Measurements from ENCODE around the gene OR2K2. TPM values are rescaled to one million over a fixed set of nuclear protein-coding genes. Genes with fewer than 3 reads are reported as not detected.
"Not testable (repeated sequence)": the region's sequence is repeated elsewhere in the genome, so short reads cannot be mapped to it uniquely, and the experiment has no call there.

The OR2K2 gene
- total RNA-seq, 8 experiments from 2014 or later = 0.17 to 0.66 (median 0.40) TPM; not detected in 4

GRCh38 chr9:111320631-111321030 lies 9.4 kb downstream of the OR2K2 start:
- Histone ChIP-seq H3K4me3 (no peak overlapping the region), H3K27ac (no peak overlapping the region), H3K4me1 (replicated peaks in 1 of 2) (no peaks in the 10 kb centered on the region)
- no peak for ATAC-seq (replicated peaks in 6 of 8)
- in situ Hi-C loops (cut with MboI; ENCODE audit: low pct_unique_long_range_greater_than_20kb in 2 of 9, low sequenced_read_pairs in 9 of 9, unreplicated experiment in 9 of 9) = no loop called here
- 31 to 74% (median 50%) methylated on average over 2 to 3 of the region's 3 CpGs; no CpG with 5 or more reads in 5 of the 10 experiments for WGBS, 10 experiments

GRCh38 chr9:111316796-111317195 lies 13.2 kb downstream of the OR2K2 start:
- WGBS, 10 experiments = 51 to 97% (median 84%) methylated on average over 2 to 3 of the region's 3 CpGs; no CpG with 5 or more reads in 4 of the 10 experiments
- no peaks in the 10 kb centered on the region for H3K4me1 ChIP-seq (replicated peaks in 1 of 2)
- ATAC-seq (replicated peaks in 6 of 8) = no peak
- no peak overlapping the region for H3K27ac ChIP-seq
- H3K4me3 ChIP-seq = no peak overlapping the region
- in situ Hi-C loops (cut with MboI; ENCODE audit: low pct_unique_long_range_greater_than_20kb in 2 of 9, low sequenced_read_pairs in 9 of 9, unreplicated experiment in 9 of 9) = no loop called here

- Histone ChIP-seq H3K27ac (no peak overlapping the region), H3K4me3 (no peak overlapping the region), H3K4me1 (replicated peaks in 1 of 2) (no peaks in the 10 kb centered on the region)
- WGBS, 10 experiments = 50 to 100% (median 89%) methylated on average over 1 to 4 of the region's 5 CpGs
- ATAC-seq (replicated peaks in 6 of 8) = no peak
- in situ Hi-C loops (cut with MboI; ENCODE audit: low pct_unique_long_range_greater_than_20kb in 2 of 9, low sequenced_read_pairs in 9 of 9, unreplicated experiment in 9 of 9) = no loop called here
Measured at GRCh38 chr9:111305914-111306313, 24.1 kb downstream of the OR2K2 start.

GRCh38 chr9:111304000-111304399 lies 26.0 kb downstream of the OR2K2 start:
- 90 to 100% (median 100%) methylated on average over 1 to 4 of the region's 6 CpGs; no CpG with 5 or more reads in 2 of the 10 experiments for WGBS, 10 experiments
- ATAC-seq (replicated peaks in 6 of 8); in situ Hi-C loops (cut with MboI; ENCODE audit: low pct_unique_long_range_greater_than_20kb in 2 of 9, low sequenced_read_pairs in 9 of 9, unreplicated experiment in 9 of 9): not testable (repeated sequence)

GRCh38 chr9:111301195-111301594 lies 28.8 kb downstream of the OR2K2 start:
- Histone ChIP-seq H3K27ac (no peak overlapping the region), H3K4me1 (replicated peaks in 1 of 2) (peaks cover 0 to 3% of the 10 kb centered on the region in 2 donors), H3K4me3 (no peak overlapping the region)
- no peak for ATAC-seq (replicated peaks in 6 of 8)
- in situ Hi-C loops (cut with MboI; ENCODE audit: low pct_unique_long_range_greater_than_20kb in 2 of 9, low sequenced_read_pairs in 9 of 9, unreplicated experiment in 9 of 9) = no loop called here
- WGBS, 10 experiments = 0 to 90% (median 79%) methylated on average over 1 of the region's 1 CpG; no CpG with 5 or more reads in 1 of the 10 experiments

More at GRCh38 chr9:111304000-111304399, 26.0 kb downstream of the OR2K2 start:
- not testable (repeated sequence) for H3K4me1 ChIP-seq (replicated peaks in 1 of 2); H3K27ac ChIP-seq; H3K4me3 ChIP-seq

- WGBS, 10 experiments = 47 to 100% (median 89%) methylated on average over 1 to 4 of the region's 4 CpGs; no CpG with 5 or more reads in 1 of the 10 experiments
- H3K27ac ChIP-seq = no peak overlapping the region
- in situ Hi-C loops (cut with MboI; ENCODE audit: low pct_unique_long_range_greater_than_20kb in 2 of 9, low sequenced_read_pairs in 9 of 9, unreplicated experiment in 9 of 9) = no loop called here
- peaks cover 0 to 3% of the 10 kb centered on the region in 2 donors for H3K4me1 ChIP-seq (replicated peaks in 1 of 2)
- H3K4me3 ChIP-seq = no peak overlapping the region
- peak in 1 of 8 experiments; percentile 14 for ATAC-seq (replicated peaks in 6 of 8)
Measured at GRCh38 chr9:111300140-111300735, 29.8 kb downstream of the OR2K2 start.

GRCh38 chr9:111299599-111299966 lies 30.4 kb downstream of the OR2K2 start:
- not testable (repeated sequence) for H3K27ac ChIP-seq; H3K4me3 ChIP-seq; H3K4me1 ChIP-seq (replicated peaks in 1 of 2)
- in situ Hi-C loops (cut with MboI; ENCODE audit: low pct_unique_long_range_greater_than_20kb in 2 of 9, low sequenced_read_pairs in 9 of 9, unreplicated experiment in 9 of 9) = loop anchor here in 4 of 9 experiments (10.0 to 25.0 kb wide), 5 partner anchors 237 to 665 kb away; partner anchors contain the start of gene LPAR1 (in 1 of the 4)
- 14 to 100% (median 55%) methylated on average over 1 to 4 of the region's 4 CpGs for WGBS, 10 experiments
- peak in 3 of 8 experiments; percentile 23 to 52 (median 30) for ATAC-seq (replicated peaks in 6 of 8)

GRCh38 chr9:111298731-111299598 lies 31.1 kb downstream of the OR2K2 start:
- no peak overlapping the region for H3K27ac ChIP-seq
- H3K4me1 ChIP-seq (replicated peaks in 1 of 2) = peaks cover 0 to 3% of the 10 kb centered on the region in 2 donors
- peak in 7 of 8 experiments; percentile 42 to 91 (median 63) for ATAC-seq (replicated peaks in 6 of 8)
- in situ Hi-C loops (cut with MboI; ENCODE audit: low pct_unique_long_range_greater_than_20kb in 2 of 9, low sequenced_read_pairs in 9 of 9, unreplicated experiment in 9 of 9) = loop anchor here in 4 of 9 experiments (10.0 to 25.0 kb wide), 5 partner anchors 237 to 664 kb away; partner anchors contain the start of gene LPAR1 (in 1 of the 4)
- 0 to 54% (median 21%) methylated on average over 3 to 6 of the region's 6 CpGs for WGBS, 10 experiments
- no peak overlapping the region for H3K4me3 ChIP-seq

- in situ Hi-C loops (cut with MboI; ENCODE audit: low pct_unique_long_range_greater_than_20kb in 2 of 9, low sequenced_read_pairs in 9 of 9, unreplicated experiment in 9 of 9) = loop anchor here in 4 of 9 experiments (10.0 to 25.0 kb wide), 5 partner anchors 236 to 663 kb away; partner anchors contain the start of gene LPAR1 (in 1 of the 4)
- Histone ChIP-seq H3K4me3 (no peak overlapping the region), H3K4me1 (replicated peaks in 1 of 2) (peaks cover 0 to 3% of the 10 kb centered on the region in 2 donors), H3K27ac (no peak overlapping the region)
- 57 to 100% (median 90%) methylated on average over 1 to 6 of the region's 6 CpGs; no CpG with 5 or more reads in 1 of the 10 experiments for WGBS, 10 experiments
- no peak for ATAC-seq (replicated peaks in 6 of 8)
Measured at GRCh38 chr9:111298111-111298510, 31.9 kb downstream of the OR2K2 start.

- ATAC-seq (replicated peaks in 6 of 8) = no peak
- Histone ChIP-seq H3K27ac (no peak overlapping the region), H3K4me3 (no peak overlapping the region), H3K4me1 (replicated peaks in 1 of 2) (peaks cover 0 to 3% of the 10 kb centered on the region in 2 donors)
- 56 to 100% (median 88%) methylated on average over 1 to 2 of the region's 2 CpGs for WGBS, 10 experiments
- in situ Hi-C loops (cut with MboI; ENCODE audit: low pct_unique_long_range_greater_than_20kb in 2 of 9, low sequenced_read_pairs in 9 of 9, unreplicated experiment in 9 of 9) = loop anchor here in 4 of 9 experiments (10.0 to 25.0 kb wide), 5 partner anchors 235 to 662 kb away; partner anchors contain the start of gene LPAR1 (in 1 of the 4)
Measured at GRCh38 chr9:111297066-111297824, 32.8 kb downstream of the OR2K2 start.

- in situ Hi-C loops (cut with MboI; ENCODE audit: low pct_unique_long_range_greater_than_20kb in 2 of 9, low sequenced_read_pairs in 9 of 9, unreplicated experiment in 9 of 9) = loop anchor here in 4 of 9 experiments (10.0 to 25.0 kb wide), 5 partner anchors 233 to 660 kb away; partner anchors contain the start of gene LPAR1 (in 1 of the 4)
Measured at GRCh38 chr9:111294691-111295451, 35.2 kb downstream of the OR2K2 start.

More at GRCh38 chr9:111294691-111295451, 35.2 kb downstream of the OR2K2 start:
- H3K4me1 ChIP-seq (replicated peaks in 1 of 2) = peaks cover 0 to 3% of the 10 kb centered on the region in 2 donors
- peak in 2 of 8 experiments; percentile 19 to 27 for ATAC-seq (replicated peaks in 6 of 8)
- H3K4me3 ChIP-seq = no peak overlapping the region
- WGBS, 10 experiments = 90 to 100% (median 100%) methylated on average over 2 of the region's 2 CpGs; no CpG with 5 or more reads in 5 of the 10 experiments
- no peak overlapping the region for H3K27ac ChIP-seq

Data from motor neuron (in vitro differentiated cells).